ENCODE results near the gene NUP210. TPM values are rescaled to one million over a fixed set of nuclear protein-coding genes. Genes with fewer than 3 reads are reported as not detected.

The NUP210 gene
- polyA plus RNA-seq, 1 of the 3 experiments (the other 2 are of a cell fraction), result 1.8 TPM

- TF ChIP-seq, protein P1, sequence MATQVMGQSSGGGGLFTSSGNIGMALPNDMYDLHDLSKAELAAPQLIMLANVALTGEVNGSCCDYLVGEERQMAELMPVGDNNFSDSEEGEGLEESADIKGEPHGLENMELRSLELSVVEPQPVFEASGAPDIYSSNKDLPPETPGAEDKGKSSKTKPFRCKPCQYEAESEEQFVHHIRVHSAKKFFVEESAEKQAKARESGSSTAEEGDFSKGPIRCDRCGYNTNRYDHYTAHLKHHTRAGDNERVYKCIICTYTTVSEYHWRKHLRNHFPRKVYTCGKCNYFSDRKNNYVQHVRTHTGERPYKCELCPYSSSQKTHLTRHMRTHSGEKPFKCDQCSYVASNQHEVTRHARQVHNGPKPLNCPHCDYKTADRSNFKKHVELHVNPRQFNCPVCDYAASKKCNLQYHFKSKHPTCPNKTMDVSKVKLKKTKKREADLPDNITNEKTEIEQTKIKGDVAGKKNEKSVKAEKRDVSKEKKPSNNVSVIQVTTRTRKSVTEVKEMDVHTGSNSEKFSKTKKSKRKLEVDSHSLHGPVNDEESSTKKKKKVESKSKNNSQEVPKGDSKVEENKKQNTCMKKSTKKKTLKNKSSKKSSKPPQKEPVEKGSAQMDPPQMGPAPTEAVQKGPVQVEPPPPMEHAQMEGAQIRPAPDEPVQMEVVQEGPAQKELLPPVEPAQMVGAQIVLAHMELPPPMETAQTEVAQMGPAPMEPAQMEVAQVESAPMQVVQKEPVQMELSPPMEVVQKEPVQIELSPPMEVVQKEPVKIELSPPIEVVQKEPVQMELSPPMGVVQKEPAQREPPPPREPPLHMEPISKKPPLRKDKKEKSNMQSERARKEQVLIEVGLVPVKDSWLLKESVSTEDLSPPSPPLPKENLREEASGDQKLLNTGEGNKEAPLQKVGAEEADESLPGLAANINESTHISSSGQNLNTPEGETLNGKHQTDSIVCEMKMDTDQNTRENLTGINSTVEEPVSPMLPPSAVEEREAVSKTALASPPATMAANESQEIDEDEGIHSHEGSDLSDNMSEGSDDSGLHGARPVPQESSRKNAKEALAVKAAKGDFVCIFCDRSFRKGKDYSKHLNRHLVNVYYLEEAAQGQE (IDR thresholded peaks at IDR 0.05; ENCODE audit: low read depth, low read length), result no peak
- no peak for TF ChIP-seq POLR2AphosphoS5 (IDR thresholded peaks at IDR 0.05; ENCODE audit: low read depth, low read length)
- TF ChIP-seq SIN3A (IDR thresholded peaks at IDR 0.05; ENCODE audit: borderline replicate concordance, low read depth, low read length), result no peak
Measured at GRCh38 chr3:13274551-13275332, 145.4 kb downstream of the NUP210 start (continued).

DNA sequence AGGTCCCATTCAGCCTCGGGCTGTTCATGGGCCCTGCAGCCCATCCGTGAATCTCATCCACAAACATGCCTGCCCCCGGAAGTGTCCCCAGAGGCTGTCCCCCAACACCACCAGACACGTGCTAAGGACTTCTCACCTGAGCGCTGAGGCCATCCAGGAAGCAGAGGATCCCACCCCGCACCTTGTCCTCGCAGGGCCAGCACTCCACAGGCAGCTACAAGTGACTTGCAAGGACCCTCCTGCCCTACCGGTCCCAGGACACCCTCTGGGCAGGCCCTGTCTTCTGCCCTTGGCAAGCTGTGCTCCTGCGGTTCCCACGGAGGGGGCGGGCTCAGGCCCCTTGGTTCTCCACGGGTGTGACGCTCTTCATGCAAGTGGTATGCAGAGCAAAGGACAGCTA is 146.0 kb downstream of the NUP210 start:
- peaks cover 0 to 11% of the 10 kb centered on the region in 2 experiments; a peak in 2 of 4 replicates for H3K4me1 ChIP-seq (ENCODE audit: control insufficient read depth in 1 of 2, insufficient read depth in 2 of 2, low read depth in 1 of 2, low read length in 1 of 2)
- WGBS (ENCODE audit: low lambda C conversion rate), result 72% methylated on average over 12 of the region's 13 CpGs
- no peak overlapping the region for H3K4me2 ChIP-seq
- POLR2A ChIA-PET, result no interaction called here
- H4K20me1 ChIP-seq (ENCODE audit: insufficient read depth), result no peaks in the 10 kb centered on the region
- H3F3A ChIP-seq (replicated peaks; ENCODE audit: insufficient read depth), result no peaks in the 10 kb centered on the region
- H3K4me3 ChIP-seq (ENCODE audit: low read depth in 2 of 2, low read length in 1 of 2), result no peak overlapping the region
- H3K9ac ChIP-seq, result no peak overlapping the region
- no peak overlapping the region for H2AFZ ChIP-seq (ENCODE audit: low read depth)
- no peaks in the 10 kb centered on the region; the same call in 1 of the 2 replicates for H3K27me3 ChIP-seq (ENCODE audit: insufficient read depth)
- H3K79me2 ChIP-seq (ENCODE audit: insufficient read depth), result no peaks in the 10 kb centered on the region
- H3K9me2 ChIP-seq, result no peaks in the 10 kb centered on the region
- DNase-seq, result no peak
- no peaks in the 10 kb centered on the region for H3K9me3 ChIP-seq
- H3K27ac ChIP-seq (ENCODE audit: low read depth in 2 of 2, low read length in 1 of 2), result no peak overlapping the region
- CTCF ChIA-PET, result interaction anchor here (0.6 to 1.9 kb wide), 4 partner anchors 9 to 668 kb away, joined by 3 to 8 read pairs (median 4); no protein-coding TSS in a partner anchor
- H3K36me3 ChIP-seq (replicated peaks in 1 of 2; ENCODE audit: control insufficient read depth in 1 of 2, insufficient read depth in 2 of 2, low read length in 1 of 2), result no peaks in the 10 kb centered on the region
- TF ChIP-seq TAF1 (IDR thresholded peaks at IDR 0.05; ENCODE audit: borderline replicate concordance, low read depth, low read length) (no peak), RAD21 (IDR thresholded peaks at IDR 0.05; ENCODE audit: low read length) (no peak), MXI1 (IDR thresholded peaks at IDR 0.05; ENCODE audit: low read depth, low read length) (no peak), RCOR1 (IDR thresholded peaks at IDR 0.05; ENCODE audit: low read length) (no peak), SMC3 (IDR thresholded peaks at IDR 0.05; ENCODE audit: low read depth, low read length) (no peak), IRF3 (IDR thresholded peaks at IDR 0.05; ENCODE audit: low read depth, low read length) (no peak), GABPA (IDR thresholded peaks at IDR 0.05; ENCODE audit: low read depth) (no peak), PBX3 (IDR thresholded peaks at IDR 0.05) (no peak), TEAD4 (IDR thresholded peaks at IDR 0.05; ENCODE audit: borderline replicate concordance, insufficient read depth) (no peak), SIN3A (IDR thresholded peaks at IDR 0.05; ENCODE audit: borderline replicate concordance, low read depth, low read length) (no peak), EP300 (IDR thresholded peaks at IDR 0.05; ENCODE audit: borderline replicate concordance in 1 of 2, low read depth in 1 of 2, low read length in 1 of 2) (no peak), ELF1 (IDR thresholded peaks at IDR 0.05) (no peak), ZBTB33 (IDR thresholded peaks at IDR 0.05; ENCODE audit: borderline replicate concordance, low read depth) (no peak)
- TF ChIP-seq, protein P2, sequence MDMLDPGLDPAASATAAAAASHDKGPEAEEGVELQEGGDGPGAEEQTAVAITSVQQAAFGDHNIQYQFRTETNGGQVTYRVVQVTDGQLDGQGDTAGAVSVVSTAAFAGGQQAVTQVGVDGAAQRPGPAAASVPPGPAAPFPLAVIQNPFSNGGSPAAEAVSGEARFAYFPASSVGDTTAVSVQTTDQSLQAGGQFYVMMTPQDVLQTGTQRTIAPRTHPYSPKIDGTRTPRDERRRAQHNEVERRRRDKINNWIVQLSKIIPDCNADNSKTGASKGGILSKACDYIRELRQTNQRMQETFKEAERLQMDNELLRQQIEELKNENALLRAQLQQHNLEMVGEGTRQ (IDR thresholded peaks at IDR 0.05; ENCODE audit: borderline replicate concordance, low read depth, low read length), result no peak
- TF ChIP-seq, protein P1 (IDR thresholded peaks at IDR 0.05; ENCODE audit: low read depth, low read length), result no peak

All from SK-N-SH (cell line).